Upper lobe of left lung (tissue), 4 donors: Measurements from ENCODE around the gene ADGRV1.

ENCODE experiments used
- EP300 ChIP-seq, 4 donors: sonication (generic); formaldehyde crosslinking; IDR thresholded peaks; one replicate each; pipeline ENCODE4 v1.5.1; 2017; ENCODE audit warnings: antibody characterized with exemption in 4 of 4, control low read depth in 2 of 4
- POLR2A ChIP-seq, 4 donors: fragments of 450-650 bp; IDR thresholded peaks; one replicate each; pipeline ENCODE4 v1.5.1; 2016 to 2017; ENCODE audit warnings: antibody characterized with exemption in 4 of 4, mild to moderate bottlenecking in 2 of 4
- POLR2AphosphoS5 ChIP-seq, 2 donors: sonication (generic); formaldehyde crosslinking; IDR thresholded peaks; one replicate each; pipeline ENCODE4 v1.5.1; 2017; ENCODE audit warnings: antibody characterized with exemption in 2 of 2
- TF ChIP-seq, protein P1 (sequence below), 6 experiments: fragments of 450-650 bp in 4 of 6; fragments of 200-600 bp in 2 of 6; sonication (generic) in 2 of 6; IDR thresholded peaks; one replicate each; pipeline ENCODE4 v1.5.1; 2016 to 2019; ENCODE audit warnings: antibody characterized with exemption in 6 of 6

DNA sequence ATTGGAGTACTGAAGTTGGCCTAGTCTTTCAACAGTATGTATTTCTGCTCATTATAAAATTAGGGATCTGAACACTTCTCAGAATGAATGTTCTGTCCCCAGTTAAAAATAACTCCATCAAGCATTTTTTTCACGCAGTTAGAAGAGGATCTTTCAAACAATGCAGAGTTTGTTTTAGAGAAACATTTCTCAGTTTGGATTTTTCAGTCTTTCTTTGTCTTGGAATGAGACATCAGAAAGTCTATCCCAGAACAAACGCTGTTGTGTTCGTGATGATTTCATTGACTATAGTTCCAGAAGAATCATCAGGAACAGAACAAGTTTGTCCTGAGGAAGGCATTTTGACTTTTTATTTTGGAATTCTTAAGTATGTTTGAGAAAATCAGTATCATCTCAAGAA lies 605.8 kb downstream of the ADGRV1 start:
- TF ChIP-seq, protein P1, sequence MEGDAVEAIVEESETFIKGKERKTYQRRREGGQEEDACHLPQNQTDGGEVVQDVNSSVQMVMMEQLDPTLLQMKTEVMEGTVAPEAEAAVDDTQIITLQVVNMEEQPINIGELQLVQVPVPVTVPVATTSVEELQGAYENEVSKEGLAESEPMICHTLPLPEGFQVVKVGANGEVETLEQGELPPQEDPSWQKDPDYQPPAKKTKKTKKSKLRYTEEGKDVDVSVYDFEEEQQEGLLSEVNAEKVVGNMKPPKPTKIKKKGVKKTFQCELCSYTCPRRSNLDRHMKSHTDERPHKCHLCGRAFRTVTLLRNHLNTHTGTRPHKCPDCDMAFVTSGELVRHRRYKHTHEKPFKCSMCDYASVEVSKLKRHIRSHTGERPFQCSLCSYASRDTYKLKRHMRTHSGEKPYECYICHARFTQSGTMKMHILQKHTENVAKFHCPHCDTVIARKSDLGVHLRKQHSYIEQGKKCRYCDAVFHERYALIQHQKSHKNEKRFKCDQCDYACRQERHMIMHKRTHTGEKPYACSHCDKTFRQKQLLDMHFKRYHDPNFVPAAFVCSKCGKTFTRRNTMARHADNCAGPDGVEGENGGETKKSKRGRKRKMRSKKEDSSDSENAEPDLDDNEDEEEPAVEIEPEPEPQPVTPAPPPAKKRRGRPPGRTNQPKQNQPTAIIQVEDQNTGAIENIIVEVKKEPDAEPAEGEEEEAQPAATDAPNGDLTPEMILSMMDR (IDR thresholded peaks at IDR 0.05): no peak
- TF ChIP-seq POLR2AphosphoS5 (IDR thresholded peaks at IDR 0.05) (no peak), POLR2A (IDR thresholded peaks at IDR 0.05) (no peak), EP300 (IDR thresholded peaks at IDR 0.05) (no peak)
